Measurements from ENCODE around the gene CEP152.

Gene CEP152

DNA sequence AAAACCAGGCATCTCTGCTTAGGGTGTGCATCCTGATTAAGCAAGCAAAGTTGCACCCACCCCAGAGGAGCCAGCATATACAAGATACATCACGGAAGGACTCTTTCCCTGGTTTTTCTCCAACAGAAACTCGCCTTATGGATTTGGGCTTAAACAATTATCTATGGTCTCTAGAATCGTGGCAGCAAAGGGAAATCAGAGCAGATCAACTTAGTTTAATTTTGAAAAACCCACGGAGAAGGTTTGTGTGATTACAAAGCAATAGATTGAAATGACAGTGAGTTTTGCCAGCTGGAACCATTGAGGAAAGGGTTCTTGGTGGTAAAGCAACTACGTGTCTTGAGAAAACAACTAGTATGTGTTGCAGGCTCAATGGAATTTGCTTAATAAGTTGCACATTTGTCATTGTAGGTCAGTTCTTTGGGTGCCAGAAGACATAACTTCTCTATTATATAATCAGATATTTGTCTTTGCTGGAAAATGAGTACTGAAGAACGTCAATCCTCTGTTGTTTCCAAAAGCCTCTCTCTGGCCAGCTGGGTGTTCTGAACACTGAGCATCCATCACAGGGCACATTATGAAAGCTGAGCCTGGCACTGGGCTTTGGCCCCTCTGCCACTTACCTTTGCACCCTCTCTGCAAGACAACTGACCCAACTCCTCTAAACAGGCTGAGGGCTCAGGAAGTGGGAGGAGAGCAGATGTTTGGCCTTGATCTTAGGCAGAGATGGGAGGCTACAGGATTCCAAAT, 89.6 kb downstream of the CEP152 start:
- no peaks in the 10 kb centered on the region for H4K20me1 ChIP-seq (ENCODE audit: insufficient read depth, low read length)

DNA sequence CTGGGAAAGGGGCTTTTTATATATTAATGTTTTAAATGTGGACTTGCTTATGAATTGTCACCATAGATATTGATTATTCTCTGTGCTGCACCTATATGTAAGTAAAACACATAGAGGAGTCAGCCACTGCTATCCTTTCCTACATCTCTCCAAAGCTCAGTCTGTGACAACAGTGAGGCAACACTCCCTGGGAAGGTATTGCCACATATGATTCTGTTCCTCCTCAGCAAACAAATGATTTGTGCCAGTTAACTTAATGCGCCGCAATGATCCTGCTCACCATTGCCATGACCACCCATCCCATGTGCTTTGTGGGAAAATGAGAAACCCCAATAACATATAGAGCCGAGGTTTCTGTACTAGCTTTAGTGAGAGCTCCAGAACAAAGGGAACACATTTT, 90.2 kb downstream of the CEP152 start:
- no peak overlapping the region for H3K4me3 ChIP-seq (ENCODE audit: low read length)
- no peaks in the 10 kb centered on the region for H4K20me1 ChIP-seq (ENCODE audit: insufficient read depth, low read length)
- TF ChIP-seq EZH2 (optimal IDR thresholded peaks at IDR 0.05; ENCODE audit: low read depth, low read length) = no peak
- H3K27me3 ChIP-seq (replicated peaks; ENCODE audit: insufficient read depth, low read length) = no peaks in the 10 kb centered on the region
- no peaks in the 10 kb centered on the region for H3K9me2 ChIP-seq (replicated peaks; ENCODE audit: insufficient read depth, low read length)
- no peak overlapping the region for H2AFZ ChIP-seq (ENCODE audit: low read length)
- H3K36me3 ChIP-seq (replicated peaks; ENCODE audit: insufficient read depth, low read length) = no peaks in the 10 kb centered on the region
- H3K4me2 ChIP-seq (ENCODE audit: low read depth, low read length) = no peak overlapping the region
- no peaks in the 10 kb centered on the region for H3K79me2 ChIP-seq (ENCODE audit: low read length)
- H3K9ac ChIP-seq (ENCODE audit: low read length) = no peak overlapping the region
- no peak for DNase-seq
- H3K27ac ChIP-seq (ENCODE audit: low read length) = no peak overlapping the region
- no peaks in the 10 kb centered on the region for H3F3A ChIP-seq (ENCODE audit: insufficient read depth, low read length)
- no peaks in the 10 kb centered on the region for H3K4me1 ChIP-seq (ENCODE audit: low read length)
- no peaks in the 10 kb centered on the region for H3K9me3 ChIP-seq (replicated peaks; ENCODE audit: insufficient read depth, low read length)

More for the DNA sequence above, 89.6 kb downstream of the CEP152 start:
- no peak overlapping the region for H2AFZ ChIP-seq (ENCODE audit: low read length)
- H3K9me3 ChIP-seq (replicated peaks; ENCODE audit: insufficient read depth, low read length) = no peaks in the 10 kb centered on the region
- TF ChIP-seq, protein P1, sequence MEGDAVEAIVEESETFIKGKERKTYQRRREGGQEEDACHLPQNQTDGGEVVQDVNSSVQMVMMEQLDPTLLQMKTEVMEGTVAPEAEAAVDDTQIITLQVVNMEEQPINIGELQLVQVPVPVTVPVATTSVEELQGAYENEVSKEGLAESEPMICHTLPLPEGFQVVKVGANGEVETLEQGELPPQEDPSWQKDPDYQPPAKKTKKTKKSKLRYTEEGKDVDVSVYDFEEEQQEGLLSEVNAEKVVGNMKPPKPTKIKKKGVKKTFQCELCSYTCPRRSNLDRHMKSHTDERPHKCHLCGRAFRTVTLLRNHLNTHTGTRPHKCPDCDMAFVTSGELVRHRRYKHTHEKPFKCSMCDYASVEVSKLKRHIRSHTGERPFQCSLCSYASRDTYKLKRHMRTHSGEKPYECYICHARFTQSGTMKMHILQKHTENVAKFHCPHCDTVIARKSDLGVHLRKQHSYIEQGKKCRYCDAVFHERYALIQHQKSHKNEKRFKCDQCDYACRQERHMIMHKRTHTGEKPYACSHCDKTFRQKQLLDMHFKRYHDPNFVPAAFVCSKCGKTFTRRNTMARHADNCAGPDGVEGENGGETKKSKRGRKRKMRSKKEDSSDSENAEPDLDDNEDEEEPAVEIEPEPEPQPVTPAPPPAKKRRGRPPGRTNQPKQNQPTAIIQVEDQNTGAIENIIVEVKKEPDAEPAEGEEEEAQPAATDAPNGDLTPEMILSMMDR (IDR thresholded peaks at IDR 0.05; ENCODE audit: low read length) = no peak
- TF ChIP-seq EZH2phosphoT487 (IDR thresholded peaks at IDR 0.05; ENCODE audit: low read length) = no peak
- no peak for TF ChIP-seq EZH2 (optimal IDR thresholded peaks at IDR 0.05; ENCODE audit: low read depth, low read length)
- no peak overlapping the region for H3K4me2 ChIP-seq (ENCODE audit: low read depth, low read length)
- H3K79me2 ChIP-seq (ENCODE audit: low read length) = no peaks in the 10 kb centered on the region
- H3F3A ChIP-seq (ENCODE audit: insufficient read depth, low read length) = no peaks in the 10 kb centered on the region
- no peak for DNase-seq
- H3K27me3 ChIP-seq (replicated peaks; ENCODE audit: insufficient read depth, low read length) = no peaks in the 10 kb centered on the region
- no peaks in the 10 kb centered on the region for H3K9me2 ChIP-seq (replicated peaks; ENCODE audit: insufficient read depth, low read length)
- H3K27ac ChIP-seq (ENCODE audit: low read length) = no peak overlapping the region
- H3K4me3 ChIP-seq (ENCODE audit: low read length) = no peak overlapping the region
- no peaks in the 10 kb centered on the region for H3K4me1 ChIP-seq (ENCODE audit: low read length)
- H3K36me3 ChIP-seq (replicated peaks; ENCODE audit: insufficient read depth, low read length) = no peaks in the 10 kb centered on the region
- H3K9ac ChIP-seq (ENCODE audit: low read length) = no peak overlapping the region

DNA sequence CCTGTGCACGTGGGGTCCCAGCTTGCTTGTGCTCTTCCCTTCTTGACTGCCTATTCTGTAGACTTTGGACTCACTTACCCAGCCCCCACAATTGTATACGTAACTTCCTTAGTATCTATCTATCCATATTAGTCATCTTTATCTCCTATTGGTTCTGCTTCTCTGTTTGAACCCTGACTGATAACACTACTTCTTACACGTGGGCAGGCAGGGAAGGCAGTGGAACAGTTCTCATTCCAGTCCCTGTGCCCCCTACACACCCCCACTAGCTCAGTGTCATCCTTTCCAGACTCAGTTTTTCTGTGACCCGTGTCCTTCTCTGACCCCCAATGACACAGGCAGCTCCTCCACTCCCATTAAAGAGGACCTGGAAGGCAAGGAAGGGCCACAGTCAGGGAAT, 91.2 kb downstream of the CEP152 start:
- Histone ChIP-seq H3K4me1 (ENCODE audit: low read length) (no peaks in the 10 kb centered on the region), H3K27me3 (replicated peaks; ENCODE audit: insufficient read depth, low read length) (no peaks in the 10 kb centered on the region), H3K9me3 (replicated peaks; ENCODE audit: insufficient read depth, low read length) (no peaks in the 10 kb centered on the region), H3K36me3 (replicated peaks; ENCODE audit: insufficient read depth, low read length) (no peaks in the 10 kb centered on the region), H3F3A (ENCODE audit: insufficient read depth, low read length) (no peaks in the 10 kb centered on the region), H3K4me2 (ENCODE audit: low read depth, low read length) (no peak overlapping the region), H2AFZ (ENCODE audit: low read length) (no peak overlapping the region), H3K9ac (ENCODE audit: low read length) (no peak overlapping the region), H3K79me2 (ENCODE audit: low read length) (no peaks in the 10 kb centered on the region), H4K20me1 (ENCODE audit: insufficient read depth, low read length) (no peaks in the 10 kb centered on the region), H3K4me3 (ENCODE audit: low read length) (no peak overlapping the region), H3K27ac (ENCODE audit: low read length) (no peak overlapping the region), H3K9me2 (replicated peaks; ENCODE audit: insufficient read depth, low read length) (no peaks in the 10 kb centered on the region)
- no peak for DNase-seq
- TF ChIP-seq, protein P1 (IDR thresholded peaks at IDR 0.05; ENCODE audit: low read length) = no peak
- TF ChIP-seq EZH2 (optimal IDR thresholded peaks at IDR 0.05; ENCODE audit: low read depth, low read length) (no peak), EZH2phosphoT487 (IDR thresholded peaks at IDR 0.05; ENCODE audit: low read length) (no peak)

GRCh38 chr15:48718646-48719045, 92.2 kb downstream of the CEP152 start:
- no peak overlapping the region for H3K9ac ChIP-seq (ENCODE audit: low read length)
- H3K27ac ChIP-seq (ENCODE audit: low read length) = no peak overlapping the region
- no peak overlapping the region for H2AFZ ChIP-seq (ENCODE audit: low read length)
- H3K4me2 ChIP-seq (ENCODE audit: low read depth, low read length) = no peak overlapping the region
- no peak for DNase-seq
- H3K27me3 ChIP-seq (replicated peaks; ENCODE audit: insufficient read depth, low read length) = no peaks in the 10 kb centered on the region
- no peaks in the 10 kb centered on the region for H4K20me1 ChIP-seq (ENCODE audit: insufficient read depth, low read length)
- TF ChIP-seq EZH2 (optimal IDR thresholded peaks at IDR 0.05; ENCODE audit: low read depth, low read length) = no peak
- TF ChIP-seq, protein P1 (IDR thresholded peaks at IDR 0.05; ENCODE audit: low read length) = no peak
- TF ChIP-seq EZH2phosphoT487 (IDR thresholded peaks at IDR 0.05; ENCODE audit: low read length) = no peak
- H3K79me2 ChIP-seq (ENCODE audit: low read length) = no peaks in the 10 kb centered on the region
- H3F3A ChIP-seq (ENCODE audit: insufficient read depth, low read length) = no peaks in the 10 kb centered on the region
- no peaks in the 10 kb centered on the region for H3K36me3 ChIP-seq (replicated peaks; ENCODE audit: insufficient read depth, low read length)
- no peaks in the 10 kb centered on the region for H3K9me3 ChIP-seq (replicated peaks; ENCODE audit: insufficient read depth, low read length)
- H3K4me3 ChIP-seq (ENCODE audit: low read length) = no peak overlapping the region
- no peaks in the 10 kb centered on the region for H3K9me2 ChIP-seq (replicated peaks; ENCODE audit: insufficient read depth, low read length)
- no peaks in the 10 kb centered on the region for H3K4me1 ChIP-seq (ENCODE audit: low read length)

All from MM.1S (cell line).